ENCODE data around the gene SBNO2.

Gene SBNO2

DNA sequence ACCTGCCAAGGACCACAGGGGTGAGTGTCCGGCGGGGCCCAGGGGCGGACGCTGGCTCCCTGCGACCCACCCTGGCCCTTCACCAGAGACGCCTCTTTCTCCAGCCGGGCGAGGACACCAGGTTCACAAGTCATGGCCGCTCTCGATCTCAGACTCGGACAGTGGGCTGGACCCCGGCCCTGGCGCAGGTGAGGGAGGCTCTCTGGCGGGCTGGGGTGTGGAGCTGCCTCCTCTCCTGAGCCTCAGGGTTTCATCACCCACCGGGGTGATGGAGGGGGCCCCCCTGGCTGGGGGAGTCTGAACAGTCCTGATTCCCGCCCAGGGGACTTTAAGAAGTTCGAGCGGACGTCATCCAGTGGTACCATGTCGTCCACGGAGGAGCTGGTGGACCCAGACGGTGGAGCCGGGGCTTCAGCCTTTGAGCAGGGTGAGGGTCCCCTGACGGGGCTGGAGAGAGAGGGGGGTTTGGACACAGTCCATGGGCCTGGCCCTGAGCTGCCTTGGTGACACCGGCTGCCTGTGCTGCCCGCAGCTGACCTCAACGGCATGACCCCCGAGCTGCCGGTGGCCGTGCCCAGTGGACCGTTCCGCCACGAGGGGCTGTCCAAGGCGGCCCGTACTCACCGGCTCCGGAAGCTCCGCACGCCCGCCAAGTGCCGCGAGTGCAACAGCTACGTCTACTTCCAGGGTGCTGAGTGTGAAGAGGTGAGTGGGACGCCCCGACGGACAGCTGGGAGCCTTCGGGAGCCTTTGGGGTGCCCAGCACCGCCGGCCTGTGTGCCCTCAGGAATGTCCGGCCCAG, 93.5 kb downstream of the SBNO2 start:
- no peak overlapping the region for H3K4me3 ChIP-seq (ENCODE audit: low read depth, low read length)

DNA sequence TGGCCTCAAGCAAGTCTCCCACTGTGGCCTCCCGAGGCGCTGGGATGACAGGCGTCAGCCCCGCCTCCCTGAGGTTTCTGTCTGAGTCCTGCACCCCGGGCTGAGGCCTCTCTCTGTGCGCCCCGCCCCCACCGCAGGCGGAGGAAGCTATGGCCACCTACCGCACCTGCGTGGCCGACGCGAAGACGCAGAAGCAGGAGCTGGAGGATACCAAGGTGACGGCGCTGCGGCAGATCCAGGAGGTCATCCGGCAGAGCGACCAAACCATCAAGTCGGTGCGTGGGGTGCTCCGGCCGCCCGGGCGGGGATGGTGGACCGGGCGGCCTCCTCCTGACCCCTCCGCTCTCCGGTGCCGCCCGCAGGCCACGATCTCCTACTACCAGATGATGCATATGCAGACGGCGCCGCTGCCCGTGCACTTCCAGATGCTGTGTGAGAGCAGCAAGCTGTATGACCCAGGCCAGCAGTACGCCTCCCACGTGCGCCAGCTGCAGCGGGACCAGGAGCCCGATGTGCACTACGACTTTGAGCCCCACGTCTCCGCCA, 94.4 kb downstream of the SBNO2 start:
- no peak overlapping the region for H3K4me3 ChIP-seq (ENCODE audit: low read depth, low read length)

DNA sequence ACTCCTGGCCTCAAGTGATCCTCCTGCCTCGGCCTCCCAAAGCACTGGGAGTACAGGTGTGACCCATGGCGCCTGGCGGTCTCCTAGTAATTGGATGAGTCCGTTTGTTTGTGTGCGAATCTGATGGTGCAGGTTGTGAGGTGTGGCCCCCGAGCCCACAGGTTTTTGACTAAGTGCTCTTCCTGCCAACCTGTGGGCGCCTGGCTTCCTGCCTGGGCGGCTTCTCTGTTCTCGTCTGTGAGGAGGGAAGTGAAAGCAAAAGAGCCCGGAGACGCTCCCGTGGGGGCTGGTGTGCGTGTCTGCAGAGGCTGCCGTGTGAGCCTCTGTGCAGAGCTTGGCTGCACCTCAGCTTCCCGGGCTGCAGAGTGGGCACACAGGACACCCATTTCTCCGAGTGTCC, 97.1 kb downstream of the SBNO2 start:
- no peak overlapping the region for H3K4me3 ChIP-seq (ENCODE audit: low read depth, low read length)

GRCh38 chr19:1076046-1076386, 98.1 kb downstream of the SBNO2 start:
- no peak overlapping the region for H3K4me3 ChIP-seq (ENCODE audit: low read depth, low read length)

DNA sequence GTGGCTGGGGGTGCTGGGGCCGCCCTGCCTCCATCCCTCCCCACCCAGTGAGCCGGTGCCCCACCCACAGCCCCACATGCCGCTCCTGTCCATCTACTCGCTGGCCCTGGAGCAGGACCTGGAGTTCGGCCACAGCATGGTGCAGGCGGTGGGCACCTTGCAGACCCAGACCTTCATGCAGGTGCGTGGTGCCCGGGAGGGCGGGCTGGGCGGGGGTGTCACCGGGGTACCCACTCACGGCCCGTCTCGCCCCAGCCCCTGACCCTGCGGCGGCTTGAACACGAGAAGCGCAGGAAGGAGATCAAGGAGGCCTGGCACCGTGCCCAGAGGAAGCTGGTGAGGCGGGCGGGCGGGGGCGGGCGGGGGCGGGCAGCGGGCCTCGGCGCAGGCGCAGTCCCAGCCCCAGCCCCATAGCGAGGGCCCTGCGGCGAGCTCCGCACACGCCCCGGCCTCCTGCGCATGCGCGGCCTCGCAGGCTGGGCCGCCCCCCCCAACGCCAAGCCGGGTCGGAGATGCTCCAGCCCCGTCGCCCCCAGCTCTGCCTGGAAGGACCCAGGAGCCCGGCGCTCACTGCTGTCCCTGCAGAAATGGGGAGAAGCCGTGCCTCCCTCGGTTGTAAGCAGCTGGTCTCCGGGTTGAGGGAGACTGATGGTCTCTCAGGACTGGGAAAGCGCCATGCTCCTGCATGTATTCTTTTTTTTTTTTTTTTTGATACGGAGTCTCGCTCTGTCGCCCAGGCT, 99.4 kb downstream of the SBNO2 start:
- H3K4me3 ChIP-seq (ENCODE audit: low read depth, low read length) = no peak overlapping the region

- no peak overlapping the region for H3K4me3 ChIP-seq (ENCODE audit: low read depth, low read length)
Observed at GRCh38 chr19:1073956-1074517, 100.0 kb downstream of the SBNO2 start.

GRCh38 chr19:1073063-1073955, 100.8 kb downstream of the SBNO2 start:
- no peak overlapping the region for H3K4me3 ChIP-seq (ENCODE audit: low read depth, low read length)

DNA sequence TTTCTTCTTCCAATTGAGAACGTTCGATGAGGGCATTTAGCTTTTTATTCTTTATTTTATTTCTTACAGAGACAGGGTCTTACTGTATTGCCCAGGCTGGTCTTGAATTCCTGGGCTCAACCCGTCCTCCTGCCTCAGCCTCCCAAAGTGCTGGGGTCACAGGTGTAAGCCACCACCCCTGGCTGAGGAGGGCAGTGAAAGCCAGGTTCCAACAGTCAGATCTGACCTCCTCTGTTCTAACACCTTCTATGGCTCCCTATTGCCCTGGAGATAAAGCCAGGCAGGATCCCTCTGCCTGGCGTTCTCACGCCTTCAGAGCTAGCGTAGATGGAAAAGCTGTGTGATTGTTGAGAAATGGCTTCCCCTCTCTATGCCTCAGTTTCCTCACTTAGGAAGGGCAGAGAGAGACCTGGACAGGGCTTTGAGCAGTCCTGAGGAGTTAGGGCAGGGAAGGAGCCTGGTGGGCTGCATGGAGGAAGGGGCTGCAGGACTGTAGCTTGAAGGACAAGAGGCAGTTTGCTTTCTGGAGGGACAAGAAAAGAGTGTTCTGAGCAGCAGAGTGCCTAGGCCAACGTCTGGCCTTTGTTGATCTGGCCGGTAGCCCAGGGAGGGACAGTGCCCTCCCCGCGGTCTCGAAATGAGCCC, 101.6 kb downstream of the SBNO2 start:
- no peak overlapping the region for H3K4me3 ChIP-seq (ENCODE audit: low read depth, low read length)

DNA sequence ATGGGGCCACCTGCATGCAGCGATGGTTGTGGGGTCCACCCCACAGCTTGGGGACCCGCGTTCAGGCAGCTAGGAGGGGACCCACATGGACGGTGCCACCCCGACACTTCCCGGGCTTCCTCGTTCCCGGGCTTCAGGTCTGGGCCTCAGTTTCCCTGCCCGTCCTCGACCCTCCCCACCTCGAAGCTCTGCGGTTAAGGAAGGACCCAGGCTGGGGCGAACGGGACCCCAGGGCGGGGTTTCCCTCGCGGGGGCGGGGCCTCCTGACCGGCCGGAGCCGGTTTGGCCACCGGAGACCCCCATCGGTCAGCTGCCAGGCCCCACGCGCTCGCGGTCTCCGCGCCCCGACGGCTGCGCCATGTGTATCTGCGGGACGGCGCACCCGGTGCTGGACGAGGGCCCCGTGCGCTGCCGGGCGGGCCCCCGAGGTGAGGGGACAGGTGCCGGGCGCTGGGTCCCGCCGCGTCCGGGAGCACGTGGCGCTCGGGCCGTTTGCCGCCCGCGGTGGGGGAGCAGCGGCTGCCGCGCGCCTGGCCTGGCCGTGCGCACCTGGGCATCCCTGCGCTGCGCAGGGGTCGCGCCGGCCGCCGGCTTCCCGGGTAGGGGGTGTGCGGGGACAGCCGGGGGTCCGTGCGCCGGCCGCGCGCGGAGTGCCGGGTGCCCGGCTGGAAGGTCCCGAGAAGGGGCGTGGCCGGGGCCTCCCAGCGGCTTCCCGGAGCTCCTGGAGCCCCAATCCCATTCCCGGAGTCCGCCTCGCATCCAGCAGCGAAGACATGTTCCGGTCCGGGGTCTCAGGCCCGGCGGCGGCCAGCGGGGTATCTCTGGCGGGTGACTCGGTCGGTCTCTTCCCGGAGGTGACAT, 102.9 kb downstream of the SBNO2 start:
- H3K4me3 ChIP-seq (ENCODE audit: low read depth, low read length) = peak overlapping the region; percentile 43

DNA sequence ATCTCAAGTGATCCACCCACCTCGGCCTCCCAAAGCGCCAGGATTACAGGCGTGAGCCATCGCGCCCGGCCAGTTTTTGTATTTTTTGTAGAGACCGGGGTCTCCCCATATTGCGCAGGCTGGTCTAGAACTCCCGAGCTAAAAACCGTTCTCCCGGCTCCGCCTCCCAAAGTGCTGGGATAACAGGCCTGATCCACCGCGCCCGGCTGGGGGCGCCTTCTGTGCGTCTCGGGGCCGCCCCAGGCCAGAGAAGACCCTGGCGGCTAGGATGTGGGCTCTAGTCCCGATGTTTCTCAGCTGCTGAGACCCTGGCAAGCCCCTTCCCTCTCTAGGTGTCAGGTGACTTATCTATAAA, 103.5 kb downstream of the SBNO2 start:
- H3K4me3 ChIP-seq (ENCODE audit: low read depth, low read length) = peak overlapping the region; percentile 43

DNA sequence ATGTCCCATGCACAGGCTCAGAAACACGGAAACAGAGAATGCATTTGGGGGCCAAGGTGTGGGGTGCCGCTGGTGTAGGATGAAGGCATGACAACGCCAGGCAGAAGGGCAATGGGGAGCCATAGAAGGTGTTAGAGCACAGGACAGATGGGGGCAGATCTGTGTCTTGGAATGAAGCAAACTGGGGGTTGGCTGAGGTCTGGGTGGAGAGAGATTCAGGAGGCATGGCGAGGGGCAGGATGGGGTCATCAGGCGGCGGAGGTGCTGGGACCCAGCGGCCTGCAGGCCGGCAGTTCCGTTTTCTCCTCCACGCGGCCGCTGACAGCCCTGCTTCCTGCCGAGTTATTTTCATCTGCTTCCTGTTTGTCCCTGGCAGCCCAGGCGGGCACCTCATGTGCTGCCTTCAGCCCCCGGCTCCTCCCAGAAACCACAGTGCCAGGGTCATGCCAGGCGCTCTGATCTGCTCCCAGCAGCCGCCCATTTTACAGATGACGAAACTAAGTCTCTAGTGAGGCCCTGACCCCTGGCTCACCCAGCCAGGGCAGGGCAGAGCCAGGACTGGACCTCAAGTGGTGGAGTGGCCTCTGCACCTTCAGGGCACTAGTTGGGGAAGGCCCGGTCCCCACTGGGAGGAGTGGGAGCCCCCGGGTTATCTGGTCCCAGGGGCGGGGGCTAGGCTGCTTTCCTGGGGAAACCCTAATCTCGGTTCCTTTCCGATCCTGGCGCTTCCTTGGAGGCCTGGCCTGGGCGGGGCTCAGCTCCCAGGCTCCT, 104.9 kb downstream of the SBNO2 start:
- no peak overlapping the region for H3K4me3 ChIP-seq (ENCODE audit: low read depth, low read length)

DNA sequence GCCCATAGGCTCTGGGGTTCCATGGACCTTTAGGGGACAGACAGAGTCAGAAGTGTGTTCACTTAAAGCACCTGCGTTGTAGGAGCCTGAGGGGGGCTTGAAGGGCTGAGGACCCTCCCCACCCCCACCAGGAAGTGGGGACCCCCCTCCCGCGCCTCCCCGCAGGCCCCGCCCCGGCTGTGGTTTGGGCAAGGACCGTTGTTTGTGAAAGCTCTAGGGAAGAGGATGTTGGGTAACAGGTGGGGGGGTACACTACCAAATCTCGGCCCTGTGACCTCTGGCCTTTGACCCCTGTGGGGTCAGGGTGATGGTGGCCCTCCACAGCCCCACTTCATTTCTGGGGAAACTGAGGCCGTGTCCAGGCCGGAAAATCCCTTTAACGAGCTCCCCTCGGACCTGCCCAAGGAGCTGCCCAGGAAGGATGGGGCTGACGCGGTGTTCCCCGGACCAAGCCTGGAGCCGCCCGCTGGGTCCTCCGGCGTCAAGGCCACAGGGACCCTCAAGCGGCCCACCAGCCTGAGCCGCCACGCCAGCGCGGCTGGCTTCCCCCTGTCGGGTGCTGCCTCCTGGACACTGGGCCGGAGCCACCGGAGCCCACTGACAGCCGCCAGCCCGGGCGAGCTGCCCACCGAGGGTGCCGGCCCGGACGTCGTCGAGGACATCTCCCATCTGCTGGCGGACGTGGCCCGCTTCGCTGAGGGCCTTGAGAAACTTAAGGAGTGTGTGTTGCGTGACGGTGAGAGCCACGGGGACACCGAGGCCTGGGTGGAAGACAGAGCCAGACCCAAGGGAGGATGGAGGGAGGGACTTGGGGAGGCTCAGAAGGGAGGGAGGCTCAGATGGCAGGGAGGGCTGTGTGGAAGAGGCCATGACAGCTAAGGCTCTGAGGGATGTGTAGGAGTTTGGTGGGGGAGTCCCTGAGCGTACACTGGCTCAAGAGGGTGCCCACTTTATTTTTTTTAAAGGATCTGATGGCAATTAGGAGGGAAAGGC, 105.8 kb downstream of the SBNO2 start:
- H3K4me3 ChIP-seq (ENCODE audit: low read depth, low read length) = no peak overlapping the region

GRCh38 chr19:1067341-1067957, 106.6 kb downstream of the SBNO2 start:
- peak overlapping the region; percentile 17 for H3K4me3 ChIP-seq (ENCODE audit: low read depth, low read length)

GRCh38 chr19:1066748-1067340, 107.2 kb downstream of the SBNO2 start, which contains the start of gene ARHGAP45:
TSS of gene ARHGAP45 (plus strand) at chr19:1067167. CDS start at chr19:1067406, 239 bp downstream.
- peak within 1 kb of the TSS; percentile 17 for H3K4me3 ChIP-seq (ENCODE audit: low read depth, low read length)

GRCh38 chr19:1066251-1066747, 107.8 kb downstream of the SBNO2 start:
- no peak overlapping the region for H3K4me3 ChIP-seq (ENCODE audit: low read depth, low read length)

- no peak overlapping the region for H3K4me3 ChIP-seq (ENCODE audit: low read depth, low read length)
Observed at GRCh38 chr19:1065606-1066109, 108.4 kb downstream of the SBNO2 start.
